GM06990 (cell line): ENCODE results near the gene CRTAC1.

Experiments used
- DNase-seq: peaks from one replicate; pipeline ENCODE4 v3.0.0-alpha.2; 2011; ENCODE audit not compliant: insufficient read length; ENCODE audit errors: extremely low read depth
- H3K27me3 ChIP-seq: replicated peaks from 2 replicates; pipeline ENCODE4 v1.6.0; 2011; ENCODE audit warnings: low read length; ENCODE audit not compliant: control insufficient read depth, insufficient read depth
- H3K36me3 ChIP-seq: 2 replicates; pipeline ENCODE4 v1.5.1; 2011; ENCODE audit warnings: low read length; ENCODE audit not compliant: control insufficient read depth, insufficient read depth
- H3K4me3 ChIP-seq: replicated peaks from 2 replicates; pipeline ENCODE4 v1.5.1; 2011; ENCODE audit warnings: low read depth, mild to moderate bottlenecking, control low read depth, low read length
- CTCF ChIP-seq: IDR thresholded peaks from 2 replicates; pipeline ENCODE4 v1.5.1; 2011; ENCODE audit warnings: low read length, control low read depth, mild to moderate bottlenecking, inconsistent platforms; ENCODE audit not compliant: insufficient read depth, poor library complexity, severe bottlenecking

The CRTAC1 gene

GRCh38 chr10:98013776-98014175 is 16.6 kb downstream of the CRTAC1 start:
- TF ChIP-seq CTCF, result no peak
- H3K4me3 ChIP-seq, result no peak overlapping the region
- peaks cover 1% of the 10 kb centered on the region; the same call in 1 of the 2 replicates for H3K27me3 ChIP-seq
- no peak for DNase-seq
- H3K36me3 ChIP-seq, result no peaks in the 10 kb centered on the region

GRCh38 chr10:98013122-98013521 is 17.3 kb downstream of the CRTAC1 start:
- no peak overlapping the region for H3K4me3 ChIP-seq
- DNase-seq, result no peak
- H3K36me3 ChIP-seq, result no peaks in the 10 kb centered on the region
- peak; percentile 21 for TF ChIP-seq CTCF
- H3K27me3 ChIP-seq, result 0 out of 2 replicates have a peak, but pooled peaks cover 1% of the 10 kb centered on the region

- no peak for TF ChIP-seq CTCF
- no peak for DNase-seq
- Histone ChIP-seq H3K27me3 (0 out of 2 replicates have a peak, but pooled peaks cover 1% of the 10 kb centered on the region), H3K4me3 (no peak overlapping the region), H3K36me3 (no peaks in the 10 kb centered on the region)
Measured at GRCh38 chr10:98012644-98013043, 17.8 kb downstream of the CRTAC1 start.

- Histone ChIP-seq H3K4me3 (no peak overlapping the region), H3K36me3 (no peaks in the 10 kb centered on the region), H3K27me3 (0 out of 2 replicates have a peak, but pooled peaks cover 1% of the 10 kb centered on the region)
- no peak for DNase-seq
- no peak for TF ChIP-seq CTCF
Measured at GRCh38 chr10:98010939-98011685, 19.3 kb downstream of the CRTAC1 start.

- H3K36me3 ChIP-seq, result no peaks in the 10 kb centered on the region
- no peak overlapping the region for H3K4me3 ChIP-seq
- DNase-seq, result no peak
- H3K27me3 ChIP-seq, result no peaks in the 10 kb centered on the region
- no peak for TF ChIP-seq CTCF
Measured at GRCh38 chr10:98006266-98006665, 24.2 kb downstream of the CRTAC1 start.

GRCh38 chr10:98001736-98002135 is 28.7 kb downstream of the CRTAC1 start:
- H3K36me3 ChIP-seq, result no peaks in the 10 kb centered on the region
- no peaks in the 10 kb centered on the region for H3K27me3 ChIP-seq
- H3K4me3 ChIP-seq, result no peak overlapping the region
- no peak for DNase-seq
- TF ChIP-seq CTCF, result no peak
